Measurements from ENCODE around the gene SAV1.

- TF ChIP-seq, protein P1, sequence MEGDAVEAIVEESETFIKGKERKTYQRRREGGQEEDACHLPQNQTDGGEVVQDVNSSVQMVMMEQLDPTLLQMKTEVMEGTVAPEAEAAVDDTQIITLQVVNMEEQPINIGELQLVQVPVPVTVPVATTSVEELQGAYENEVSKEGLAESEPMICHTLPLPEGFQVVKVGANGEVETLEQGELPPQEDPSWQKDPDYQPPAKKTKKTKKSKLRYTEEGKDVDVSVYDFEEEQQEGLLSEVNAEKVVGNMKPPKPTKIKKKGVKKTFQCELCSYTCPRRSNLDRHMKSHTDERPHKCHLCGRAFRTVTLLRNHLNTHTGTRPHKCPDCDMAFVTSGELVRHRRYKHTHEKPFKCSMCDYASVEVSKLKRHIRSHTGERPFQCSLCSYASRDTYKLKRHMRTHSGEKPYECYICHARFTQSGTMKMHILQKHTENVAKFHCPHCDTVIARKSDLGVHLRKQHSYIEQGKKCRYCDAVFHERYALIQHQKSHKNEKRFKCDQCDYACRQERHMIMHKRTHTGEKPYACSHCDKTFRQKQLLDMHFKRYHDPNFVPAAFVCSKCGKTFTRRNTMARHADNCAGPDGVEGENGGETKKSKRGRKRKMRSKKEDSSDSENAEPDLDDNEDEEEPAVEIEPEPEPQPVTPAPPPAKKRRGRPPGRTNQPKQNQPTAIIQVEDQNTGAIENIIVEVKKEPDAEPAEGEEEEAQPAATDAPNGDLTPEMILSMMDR (IDR thresholded peaks at IDR 0.05) = no peak
- no peak for TF ChIP-seq POLR2A (IDR thresholded peaks at IDR 0.05)
- TF ChIP-seq EP300 (IDR thresholded peaks at IDR 0.05) = no peak
- TF ChIP-seq POLR2AphosphoS5 (IDR thresholded peaks at IDR 0.05) = no peak
These were observed 10.4 kb downstream of the SAV1 start for GRCh38 chr14:50657753-50658152.
